ENCODE results near the gene RGL2. TPM values are rescaled to one million over a fixed set of nuclear protein-coding genes. Genes with fewer than 3 reads are reported as not detected.
A peak's percentile ranks its signal among the peaks of the same experiment; 100 is the strongest.
"Not testable (repeated sequence)": the region's sequence is repeated elsewhere in the genome, so short reads cannot be mapped to it uniquely, and the experiment has no call there.

Gene RGL2
- polyA plus RNA-seq, 1 donor from 2014 or later: 120 TPM

DNA sequence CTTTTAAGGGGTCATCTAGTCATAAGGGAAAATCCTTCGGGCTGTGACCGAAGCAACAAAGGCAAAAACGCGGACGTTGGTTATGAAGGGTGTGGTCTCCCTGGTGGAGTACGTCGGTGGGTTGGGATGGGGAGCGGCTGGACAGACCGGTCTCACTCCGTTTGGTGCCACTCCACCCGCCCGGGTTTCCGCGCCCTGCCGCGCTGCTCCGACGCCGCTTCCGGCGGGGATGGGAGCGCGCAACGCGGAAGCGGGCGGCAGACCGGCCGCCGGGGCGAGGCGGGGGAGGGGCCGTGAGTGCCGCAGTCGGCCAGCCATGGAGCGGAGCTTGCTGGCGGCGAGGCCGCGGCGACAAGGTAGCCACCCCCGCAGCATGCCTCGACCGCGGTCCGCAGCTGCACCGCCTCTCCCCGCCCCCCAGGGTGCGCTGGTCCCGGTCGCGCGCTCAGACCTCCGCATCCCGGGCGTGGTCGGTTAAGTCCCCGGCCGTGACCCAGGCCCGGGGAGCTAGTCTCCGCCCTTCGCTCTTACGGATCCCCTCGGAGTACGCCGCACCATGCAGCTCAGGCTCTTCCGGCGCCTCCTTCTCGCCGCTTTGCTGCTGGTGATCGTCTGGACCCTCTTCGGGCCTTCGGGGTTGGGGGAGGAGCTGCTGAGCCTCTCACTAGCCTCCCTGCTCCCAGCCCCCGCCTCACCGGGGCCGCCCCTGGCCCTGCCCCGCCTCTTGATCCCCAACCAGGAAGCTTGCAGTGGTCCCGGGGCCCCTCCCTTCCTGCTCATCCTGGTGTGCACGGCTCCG is 21.7 kb downstream of the RGL2 start, which contains the start of gene B3GALT4:
Gene B3GALT4, plus strand, starts transcription at position 260 of the 799 bp plus-strand sequence. Its CDS starts 297 bp downstream, at position 557.
- H3K79me2 ChIP-seq (replicated peaks; ENCODE audit: insufficient read depth, low read length): peaks cover 18% of the 10 kb centered on the region
- H3K9me3 ChIP-seq (ENCODE audit: low read length): no peaks in the 10 kb centered on the region
- H3K27ac ChIP-seq (ENCODE audit: low read length): peak within 1 kb of the TSS; percentile 77
- no peaks in the 10 kb centered on the region for H4K20me1 ChIP-seq (ENCODE audit: insufficient read depth)
- peak within 1 kb of the TSS; percentile 65 for H2AFZ ChIP-seq (ENCODE audit: low read depth, low read length)
- H3K36me3 ChIP-seq (ENCODE audit: insufficient read depth, low read length): no peaks in the 10 kb centered on the region
- peak within 1 kb of the TSS; percentile 82 for H3K4me3 ChIP-seq (ENCODE audit: low read length)
- no peaks in the 10 kb centered on the region for H3K27me3 ChIP-seq (ENCODE audit: insufficient read depth, low read depth, low read length)
- H3K9ac ChIP-seq (ENCODE audit: low read length): peak within 1 kb of the TSS; percentile 81
- no peaks in the 10 kb centered on the region for H3F3A ChIP-seq (ENCODE audit: insufficient read depth, low read length, poor library complexity, severe bottlenecking)
- H3K9me2 ChIP-seq (ENCODE audit: insufficient read depth, low read length): no peaks in the 10 kb centered on the region
- TF ChIP-seq EZH2 (IDR thresholded peaks at IDR 0.05; ENCODE audit: borderline replicate concordance, insufficient read depth, low read length, poor library complexity, severe bottlenecking) (no peak), SMC3 (conservative IDR thresholded peaks at IDR 0.05; ENCODE audit: poor library complexity) (peak; percentile 64), MXI1 (conservative IDR thresholded peaks at IDR 0.05; ENCODE audit: poor library complexity, severe bottlenecking) (peak; percentile 72), TAF1 (IDR thresholded peaks at IDR 0.05; ENCODE audit: low read depth) (no peak), RAD21 (conservative IDR thresholded peaks at IDR 0.05) (peak; percentile 53), EP300 (conservative IDR thresholded peaks at IDR 0.05; ENCODE audit: poor library complexity, severe bottlenecking) (peak; percentile 46), POLR2AphosphoS5 (IDR thresholded peaks at IDR 0.05) (peak; percentile 70)
- TF ChIP-seq, protein P1, sequence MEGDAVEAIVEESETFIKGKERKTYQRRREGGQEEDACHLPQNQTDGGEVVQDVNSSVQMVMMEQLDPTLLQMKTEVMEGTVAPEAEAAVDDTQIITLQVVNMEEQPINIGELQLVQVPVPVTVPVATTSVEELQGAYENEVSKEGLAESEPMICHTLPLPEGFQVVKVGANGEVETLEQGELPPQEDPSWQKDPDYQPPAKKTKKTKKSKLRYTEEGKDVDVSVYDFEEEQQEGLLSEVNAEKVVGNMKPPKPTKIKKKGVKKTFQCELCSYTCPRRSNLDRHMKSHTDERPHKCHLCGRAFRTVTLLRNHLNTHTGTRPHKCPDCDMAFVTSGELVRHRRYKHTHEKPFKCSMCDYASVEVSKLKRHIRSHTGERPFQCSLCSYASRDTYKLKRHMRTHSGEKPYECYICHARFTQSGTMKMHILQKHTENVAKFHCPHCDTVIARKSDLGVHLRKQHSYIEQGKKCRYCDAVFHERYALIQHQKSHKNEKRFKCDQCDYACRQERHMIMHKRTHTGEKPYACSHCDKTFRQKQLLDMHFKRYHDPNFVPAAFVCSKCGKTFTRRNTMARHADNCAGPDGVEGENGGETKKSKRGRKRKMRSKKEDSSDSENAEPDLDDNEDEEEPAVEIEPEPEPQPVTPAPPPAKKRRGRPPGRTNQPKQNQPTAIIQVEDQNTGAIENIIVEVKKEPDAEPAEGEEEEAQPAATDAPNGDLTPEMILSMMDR (IDR thresholded peaks at IDR 0.05; ENCODE audit: poor library complexity, severe bottlenecking): peak; percentile 74
- TF ChIP-seq, protein P2, sequence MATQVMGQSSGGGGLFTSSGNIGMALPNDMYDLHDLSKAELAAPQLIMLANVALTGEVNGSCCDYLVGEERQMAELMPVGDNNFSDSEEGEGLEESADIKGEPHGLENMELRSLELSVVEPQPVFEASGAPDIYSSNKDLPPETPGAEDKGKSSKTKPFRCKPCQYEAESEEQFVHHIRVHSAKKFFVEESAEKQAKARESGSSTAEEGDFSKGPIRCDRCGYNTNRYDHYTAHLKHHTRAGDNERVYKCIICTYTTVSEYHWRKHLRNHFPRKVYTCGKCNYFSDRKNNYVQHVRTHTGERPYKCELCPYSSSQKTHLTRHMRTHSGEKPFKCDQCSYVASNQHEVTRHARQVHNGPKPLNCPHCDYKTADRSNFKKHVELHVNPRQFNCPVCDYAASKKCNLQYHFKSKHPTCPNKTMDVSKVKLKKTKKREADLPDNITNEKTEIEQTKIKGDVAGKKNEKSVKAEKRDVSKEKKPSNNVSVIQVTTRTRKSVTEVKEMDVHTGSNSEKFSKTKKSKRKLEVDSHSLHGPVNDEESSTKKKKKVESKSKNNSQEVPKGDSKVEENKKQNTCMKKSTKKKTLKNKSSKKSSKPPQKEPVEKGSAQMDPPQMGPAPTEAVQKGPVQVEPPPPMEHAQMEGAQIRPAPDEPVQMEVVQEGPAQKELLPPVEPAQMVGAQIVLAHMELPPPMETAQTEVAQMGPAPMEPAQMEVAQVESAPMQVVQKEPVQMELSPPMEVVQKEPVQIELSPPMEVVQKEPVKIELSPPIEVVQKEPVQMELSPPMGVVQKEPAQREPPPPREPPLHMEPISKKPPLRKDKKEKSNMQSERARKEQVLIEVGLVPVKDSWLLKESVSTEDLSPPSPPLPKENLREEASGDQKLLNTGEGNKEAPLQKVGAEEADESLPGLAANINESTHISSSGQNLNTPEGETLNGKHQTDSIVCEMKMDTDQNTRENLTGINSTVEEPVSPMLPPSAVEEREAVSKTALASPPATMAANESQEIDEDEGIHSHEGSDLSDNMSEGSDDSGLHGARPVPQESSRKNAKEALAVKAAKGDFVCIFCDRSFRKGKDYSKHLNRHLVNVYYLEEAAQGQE (IDR thresholded peaks at IDR 0.05; ENCODE audit: borderline replicate concordance): peak; percentile 47
- peak within 1 kb of the TSS; percentile 75 for H3K4me2 ChIP-seq (ENCODE audit: low read length)

DNA sequence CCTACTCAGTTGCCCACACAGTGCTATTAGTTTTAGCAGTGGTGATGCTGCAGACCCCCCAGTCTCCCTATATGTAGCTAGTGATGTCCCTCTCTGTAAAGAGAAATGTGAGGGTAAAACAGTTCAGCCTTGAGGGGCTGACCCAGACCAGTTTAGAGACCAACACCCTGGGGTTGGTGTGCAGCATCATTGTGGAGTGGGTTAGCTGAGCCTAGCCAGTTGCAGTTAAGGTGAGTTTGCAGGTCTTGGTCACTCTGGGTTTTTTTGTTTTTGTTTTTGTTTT is 22.2 kb downstream of the RGL2 start:
- Histone ChIP-seq H3K79me2 (replicated peaks; ENCODE audit: insufficient read depth, low read length) (peaks cover 19% of the 10 kb centered on the region), H3K27ac (ENCODE audit: low read length) (peak overlapping the region; percentile 77), H3K9ac (ENCODE audit: low read length) (peak overlapping the region; percentile 81), H4K20me1 (ENCODE audit: insufficient read depth) (no peaks in the 10 kb centered on the region), H3K9me2 (ENCODE audit: insufficient read depth, low read length) (no peaks in the 10 kb centered on the region), H3K9me3 (ENCODE audit: low read length) (no peaks in the 10 kb centered on the region), H3K27me3 (ENCODE audit: insufficient read depth, low read depth, low read length) (no peaks in the 10 kb centered on the region), H3K4me2 (ENCODE audit: low read length) (peak overlapping the region; percentile 75), H3K4me3 (ENCODE audit: low read length) (peak overlapping the region; percentile 82), H2AFZ (ENCODE audit: low read depth, low read length) (peak overlapping the region; percentile 14), H3F3A (ENCODE audit: insufficient read depth, low read length, poor library complexity, severe bottlenecking) (no peaks in the 10 kb centered on the region), H3K36me3 (ENCODE audit: insufficient read depth, low read length) (no peaks in the 10 kb centered on the region)
- TF ChIP-seq EZH2 (IDR thresholded peaks at IDR 0.05; ENCODE audit: borderline replicate concordance, insufficient read depth, low read length, poor library complexity, severe bottlenecking) (no peak), SMC3 (conservative IDR thresholded peaks at IDR 0.05; ENCODE audit: poor library complexity) (no peak), MXI1 (conservative IDR thresholded peaks at IDR 0.05; ENCODE audit: poor library complexity, severe bottlenecking) (no peak), TAF1 (IDR thresholded peaks at IDR 0.05; ENCODE audit: low read depth) (no peak)

DNA sequence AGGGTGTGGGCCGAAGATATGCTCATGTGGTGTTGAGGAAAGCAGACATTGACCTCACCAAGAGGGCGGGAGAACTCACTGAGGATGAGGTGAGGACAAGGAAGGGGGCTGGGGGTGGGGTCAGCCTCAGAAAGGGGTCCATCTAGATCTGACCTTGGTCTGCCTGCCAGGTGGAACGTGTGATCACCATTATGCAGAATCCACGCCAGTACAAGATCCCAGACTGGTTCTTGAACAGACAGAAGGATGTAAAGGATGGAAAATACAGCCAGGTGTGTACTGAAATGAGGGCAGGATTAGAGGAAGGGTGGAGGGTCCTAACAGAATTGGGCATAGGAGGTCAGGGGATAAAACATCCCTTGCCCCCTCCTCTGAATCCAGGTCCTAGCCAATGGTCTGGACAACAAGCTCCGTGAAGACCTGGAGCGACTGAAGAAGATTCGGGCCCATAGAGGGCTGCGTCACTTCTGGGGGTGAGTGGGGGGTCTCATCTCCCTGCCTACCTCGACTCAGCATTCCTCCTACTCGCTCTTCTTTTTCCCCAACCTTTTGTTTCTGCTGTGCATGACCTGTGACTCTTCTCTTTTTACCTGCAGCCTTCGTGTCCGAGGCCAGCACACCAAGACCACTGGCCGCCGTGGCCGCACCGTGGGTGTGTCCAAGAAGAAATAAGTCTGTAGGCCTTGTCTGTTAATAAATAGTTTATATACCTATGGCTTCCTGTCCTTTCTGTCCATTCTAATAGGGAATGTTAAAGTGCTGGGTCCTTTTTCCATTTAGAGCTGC is 22.8 kb downstream of the RGL2 start:
- H3K9me3 ChIP-seq (ENCODE audit: low read length); H4K20me1 ChIP-seq (ENCODE audit: insufficient read depth); H3K9me2 ChIP-seq (ENCODE audit: insufficient read depth, low read length); H3K36me3 ChIP-seq (ENCODE audit: insufficient read depth, low read length); H3F3A ChIP-seq (ENCODE audit: insufficient read depth, low read length, poor library complexity, severe bottlenecking); H2AFZ ChIP-seq (ENCODE audit: low read depth, low read length); H3K27me3 ChIP-seq (ENCODE audit: insufficient read depth, low read depth, low read length): not testable (repeated sequence)
- Histone ChIP-seq H3K4me2 (ENCODE audit: low read length) (peak overlapping the region; percentile 75), H3K27ac (ENCODE audit: low read length) (peak overlapping the region; percentile 77), H3K4me3 (ENCODE audit: low read length) (peak overlapping the region; percentile 82), H3K9ac (ENCODE audit: low read length) (peak overlapping the region; percentile 81), H3K79me2 (replicated peaks; ENCODE audit: insufficient read depth, low read length) (peaks cover 19% of the 10 kb centered on the region)

Measured in neural cell (in vitro differentiated cells).